HCT116 (cell line): ENCODE results near the gene NETO1. TPM values are rescaled to one million over a fixed set of nuclear protein-coding genes. Genes with fewer than 3 reads are reported as not detected.

Experiments
- ATAC-seq: fragments of 200-7000 bp; cut with Tn5 transposase; 2 replicates; pipeline ENCODE4 v1.9.1; 2020; ENCODE audit warnings: mild to moderate bottlenecking, moderate library complexity
- BruUV-seq: library from RNA; stranded (reverse); fragments of 400-500 nt; replicated peaks from 2 replicates; lab custom pipeline; 2021; lab: Mats Ljungman, UMichigan
- CTCF ChIA-PET: fragments of 300-600 bp; sonication (Branson Sonifier 250); formaldehyde crosslinking; loops from one replicate; lab custom pipeline; 2021; ENCODE audit warnings: antibody characterized with exemption; lab: Charles Lee
- POLR2A ChIA-PET: fragments of 300-600, 350-600 bp; sonication (Branson Sonifier 250); formaldehyde crosslinking; loops from one replicate; lab custom pipeline; 2021; ENCODE audit warnings: antibody characterized with exemption; lab: Charles Lee
- RAD21 ChIA-PET, 2 experiments: fragments of 300-600 bp; sonication (Branson Sonifier 250); formaldehyde crosslinking; loops; one replicate each; lab custom pipeline; 2023; ENCODE audit warnings: low total read pairs in 2 of 2; ENCODE audit not compliant: uncharacterized antibody in 2 of 2, unreplicated experiment in 2 of 2, low non-redundant PET in 1 of 2; lab: Charles Lee
- DNase-seq: peaks from one replicate; pipeline ENCODE4 v3.0.0-alpha.2; 2010; ENCODE audit warnings: low read depth, low spot score
- H2AFZ ChIP-seq: fragments of 200-600 bp; shearing (Covaris generic), sonication (generic); 2 replicates; pipeline ENCODE4 v1.6.1; 2017; ENCODE audit warnings: low read depth, mixed run types, mixed read lengths, antibody characterized with exemption, low read length; ENCODE audit not compliant: poor library complexity, severe bottlenecking
- H3K27ac ChIP-seq: 2 replicates; pipeline ENCODE4 v1.5.1; 2012; ENCODE audit warnings: low read depth, low read length
- H3K27me3 ChIP-seq: fragments of 200-600 bp; sonication (generic); 2 replicates; pipeline ENCODE4 v1.6.1; 2016; ENCODE audit warnings: mixed run types, low read length, mixed read lengths; ENCODE audit not compliant: insufficient read depth
- H3K36me3 ChIP-seq, 2 experiments: fragments of 200-500 bp in 1 of 2; fragments of 200-600 bp in 1 of 2; sonication (Bioruptor generic) in 1 of 2; sonication (generic) in 1 of 2; 2 replicates each; pipeline versions ENCODE4 v1.5.1 to v1.6.1; 2014 to 2016; ENCODE audit warnings: low read length in 2 of 2, inconsistent platforms in 1 of 2, mixed read lengths in 1 of 2, mixed run types in 1 of 2; ENCODE audit not compliant: insufficient read depth in 2 of 2, control insufficient read depth in 1 of 2
- H3K4me1 ChIP-seq, 2 experiments: fragments of 200-600 bp in 1 of 2; sonication (generic) in 1 of 2; 2 replicates each; pipeline versions ENCODE4 v1.5.1 to v1.6.1; 2012 to 2017; ENCODE audit warnings: low read length in 2 of 2, inconsistent platforms in 1 of 2, mild to moderate bottlenecking in 1 of 2, mixed read lengths in 1 of 2, mixed run types in 1 of 2, moderate library complexity in 1 of 2; ENCODE audit not compliant: insufficient read depth in 2 of 2, control insufficient read depth in 1 of 2
- H3K4me2 ChIP-seq: fragments of 200-600 bp; sonication (generic); 2 replicates; pipeline ENCODE4 v1.6.1; 2017; ENCODE audit warnings: mixed run types, low read length, mixed read lengths
- H3K4me3 ChIP-seq, 2 experiments: fragments of 200-600 bp in 1 of 2; sonication (generic) in 1 of 2; replicated peaks in 1 of 2; 2 replicates each; pipeline ENCODE4 v1.5.1; 2011 to 2016; ENCODE audit warnings: low read length in 2 of 2, control low read depth in 1 of 2, low read depth in 1 of 2, mild to moderate bottlenecking in 1 of 2, mixed read lengths in 1 of 2, mixed run types in 1 of 2
- H3K79me2 ChIP-seq: fragments of 200-600 bp; sonication (generic); 2 replicates; pipeline ENCODE4 v1.6.1; 2017; ENCODE audit warnings: mild to moderate bottlenecking, mixed run types, low read length, moderate library complexity, mixed read lengths; ENCODE audit not compliant: insufficient read depth
- H3K9ac ChIP-seq: fragments of 200-600 bp; sonication (generic); 2 replicates; pipeline ENCODE4 v1.6.1; 2016; ENCODE audit warnings: low read length, mixed read lengths
- H3K9me2 ChIP-seq: fragments of 200-600 bp; sonication (generic), shearing (Covaris generic); 2 replicates; pipeline ENCODE4 v1.6.1; 2017; ENCODE audit warnings: mixed run types, mild to moderate bottlenecking, moderate library complexity; ENCODE audit not compliant: insufficient read depth
- H3K9me3 ChIP-seq, 2 experiments: fragments of 200-500 bp in 1 of 2; fragments of 200-600 bp in 1 of 2; sonication (Bioruptor generic) in 1 of 2; sonication (generic) in 1 of 2; 2 replicates each; pipeline ENCODE4 v1.6.1; 2014 to 2017; ENCODE audit warnings: low read length in 2 of 2, mixed read lengths in 2 of 2, inconsistent platforms in 1 of 2, low read depth in 1 of 2, mild to moderate bottlenecking in 1 of 2, mixed run types in 1 of 2, moderate library complexity in 1 of 2; ENCODE audit not compliant: control insufficient read depth in 1 of 2, insufficient read depth in 1 of 2
- H4K20me1 ChIP-seq: fragments of 200-600 bp; sonication (generic), shearing (Covaris generic); 2 replicates; pipeline ENCODE4 v1.6.1; 2017; ENCODE audit warnings: mixed run types, mild to moderate bottlenecking, moderate library complexity; ENCODE audit not compliant: insufficient read depth
- CBX3 ChIP-seq: IDR thresholded peaks from 2 replicates; pipeline ENCODE4 v1.6.1; 2012; ENCODE audit warnings: low read depth
- ELF1 ChIP-seq: IDR thresholded peaks from 2 replicates; pipeline ENCODE4 v1.6.1; 2012; ENCODE audit warnings: low read depth, borderline replicate concordance
- FOSL1 ChIP-seq: IDR thresholded peaks from 2 replicates; pipeline ENCODE4 v1.6.1; 2012; ENCODE audit warnings: low read depth
- SP1 ChIP-seq: IDR thresholded peaks from 2 replicates; pipeline ENCODE4 v1.6.1; 2012; ENCODE audit warnings: low read depth
- intact Hi-C: fragments of 100-400 bp; cut with micrococcal nuclease; formaldehyde crosslinking; loops from 2 replicates; pipeline ENCODE4 v1.10.0; 2022
- total RNA-seq: library from RNA; stranded (reverse); gene quantifications from one replicate; pipeline ENCODE4 v1.2.1, GENCODE V29; 2021; ENCODE audit not compliant: unreplicated experiment
- TF ChIP-seq, protein P1 (sequence below): IDR thresholded peaks from 2 replicates; pipeline ENCODE4 v1.6.1; 2012; ENCODE audit warnings: low read depth

The NETO1 gene
- total RNA-seq, 1 experiment from 2014 or later = not detected

DNA sequence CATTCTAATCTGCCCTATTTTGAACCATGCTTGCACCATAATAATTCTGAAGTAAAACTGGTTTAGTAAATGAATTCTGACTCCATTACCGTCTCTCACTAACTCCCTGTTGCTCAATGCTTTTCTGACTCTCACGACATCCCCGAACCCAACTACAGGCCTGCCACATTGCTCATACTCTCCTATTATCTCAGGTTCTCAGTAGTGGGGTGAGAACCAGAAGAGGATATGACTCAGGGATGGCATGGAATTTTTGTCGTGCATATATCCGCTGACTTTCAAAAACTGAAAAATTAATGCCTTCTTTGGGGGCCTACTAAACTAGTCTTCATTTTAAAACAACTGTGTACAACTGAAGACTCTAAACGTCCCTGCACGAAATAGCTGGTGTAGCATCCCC lies 34.3 kb downstream of the NETO1 start:
- H3K9ac ChIP-seq = no peak overlapping the region
- H3K4me1 ChIP-seq = no peaks in the 10 kb centered on the region
- H4K20me1 ChIP-seq = no peaks in the 10 kb centered on the region
- H3K9me2 ChIP-seq = no peaks in the 10 kb centered on the region
- H3K36me3 ChIP-seq = no peaks in the 10 kb centered on the region
- DNase-seq (no peak), ATAC-seq (no peak)
- TF ChIP-seq SP1 (no peak), CBX3 (no peak), ELF1 (no peak)
- no peak overlapping the region for H2AFZ ChIP-seq
- H3K4me2 ChIP-seq = no peak overlapping the region
- intact Hi-C loops = no loop called here
- no peak overlapping the region for H3K4me3 ChIP-seq
- no peaks in the 10 kb centered on the region for H3K79me2 ChIP-seq
- ChIA-PET CTCF (no interaction called here), RAD21 (no interaction called here), POLR2A (no interaction called here)
- no peaks in the 10 kb centered on the region for H3K27me3 ChIP-seq
- no peak overlapping the region for H3K27ac ChIP-seq
- no TSS peak for BruUV-seq
- H3K9me3 ChIP-seq = peaks cover 3 to 16% of the 10 kb centered on the region in 2 experiments; a peak in 3 of 4 replicates

DNA sequence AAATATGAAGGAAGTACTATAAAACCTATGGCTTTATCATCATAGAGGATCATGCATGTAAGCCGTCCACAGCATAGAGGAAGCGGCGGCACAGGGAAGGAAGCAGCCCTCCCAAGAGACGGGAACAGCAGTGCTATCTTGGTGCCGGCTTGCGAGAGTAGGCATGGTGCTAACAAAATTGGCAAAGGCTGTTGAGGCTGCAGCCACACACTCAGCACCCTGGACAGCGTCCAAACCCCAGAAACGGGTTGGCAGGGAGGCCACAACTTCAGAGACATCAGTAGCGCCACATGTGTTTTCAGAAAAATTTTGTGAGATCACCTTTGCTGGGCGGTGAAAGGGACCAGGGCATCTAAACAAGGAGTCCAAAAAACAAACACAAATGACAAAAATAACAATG lies 37.7 kb downstream of the NETO1 start:
- intact Hi-C loops = no loop called here
- POLR2A ChIA-PET = no interaction called here
- RAD21 ChIA-PET = no interaction called here
- no peaks in the 10 kb centered on the region for H3K79me2 ChIP-seq
- no peaks in the 10 kb centered on the region for H3K36me3 ChIP-seq
- no peak for TF ChIP-seq FOSL1
- TF ChIP-seq, protein P1, sequence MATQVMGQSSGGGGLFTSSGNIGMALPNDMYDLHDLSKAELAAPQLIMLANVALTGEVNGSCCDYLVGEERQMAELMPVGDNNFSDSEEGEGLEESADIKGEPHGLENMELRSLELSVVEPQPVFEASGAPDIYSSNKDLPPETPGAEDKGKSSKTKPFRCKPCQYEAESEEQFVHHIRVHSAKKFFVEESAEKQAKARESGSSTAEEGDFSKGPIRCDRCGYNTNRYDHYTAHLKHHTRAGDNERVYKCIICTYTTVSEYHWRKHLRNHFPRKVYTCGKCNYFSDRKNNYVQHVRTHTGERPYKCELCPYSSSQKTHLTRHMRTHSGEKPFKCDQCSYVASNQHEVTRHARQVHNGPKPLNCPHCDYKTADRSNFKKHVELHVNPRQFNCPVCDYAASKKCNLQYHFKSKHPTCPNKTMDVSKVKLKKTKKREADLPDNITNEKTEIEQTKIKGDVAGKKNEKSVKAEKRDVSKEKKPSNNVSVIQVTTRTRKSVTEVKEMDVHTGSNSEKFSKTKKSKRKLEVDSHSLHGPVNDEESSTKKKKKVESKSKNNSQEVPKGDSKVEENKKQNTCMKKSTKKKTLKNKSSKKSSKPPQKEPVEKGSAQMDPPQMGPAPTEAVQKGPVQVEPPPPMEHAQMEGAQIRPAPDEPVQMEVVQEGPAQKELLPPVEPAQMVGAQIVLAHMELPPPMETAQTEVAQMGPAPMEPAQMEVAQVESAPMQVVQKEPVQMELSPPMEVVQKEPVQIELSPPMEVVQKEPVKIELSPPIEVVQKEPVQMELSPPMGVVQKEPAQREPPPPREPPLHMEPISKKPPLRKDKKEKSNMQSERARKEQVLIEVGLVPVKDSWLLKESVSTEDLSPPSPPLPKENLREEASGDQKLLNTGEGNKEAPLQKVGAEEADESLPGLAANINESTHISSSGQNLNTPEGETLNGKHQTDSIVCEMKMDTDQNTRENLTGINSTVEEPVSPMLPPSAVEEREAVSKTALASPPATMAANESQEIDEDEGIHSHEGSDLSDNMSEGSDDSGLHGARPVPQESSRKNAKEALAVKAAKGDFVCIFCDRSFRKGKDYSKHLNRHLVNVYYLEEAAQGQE = peak; percentile 25
- no peak overlapping the region for H2AFZ ChIP-seq
- CTCF ChIA-PET = no interaction called here
- H4K20me1 ChIP-seq = no peaks in the 10 kb centered on the region
- H3K9me3 ChIP-seq = peaks cover 0 to 5% of the 10 kb centered on the region in 2 experiments; a peak in 2 of 4 replicates
- BruUV-seq = no TSS peak
- H3K4me3 ChIP-seq = no peak overlapping the region
- no peak overlapping the region for H3K27ac ChIP-seq
- no peaks in the 10 kb centered on the region for H3K4me1 ChIP-seq
- ATAC-seq (no peak), DNase-seq (no peak)
- H3K27me3 ChIP-seq = no peaks in the 10 kb centered on the region
- H3K9ac ChIP-seq = no peak overlapping the region
- no peaks in the 10 kb centered on the region for H3K9me2 ChIP-seq
- no peak overlapping the region for H3K4me2 ChIP-seq
